HEK293T (cell line): Measurements from ENCODE around the gene GRIA3.
"Not testable (repeated sequence)": the region's sequence is repeated elsewhere in the genome, so short reads cannot be mapped to it uniquely, and the experiment has no call there.

ENCODE experiments used
- BHLHE40 ChIP-seq: fragments of 450-650 bp; IDR thresholded peaks from 2 replicates; pipeline ENCODE4 v1.6.1; 2016; ENCODE audit warnings: mild to moderate bottlenecking, moderate library complexity, borderline replicate concordance
- FOXA1 ChIP-seq: fragments of 450-650 bp; IDR thresholded peaks from 2 replicates; pipeline ENCODE4 v1.6.1; 2016; ENCODE audit warnings: mild to moderate bottlenecking
- FOXK2 ChIP-seq: fragments of 450-650 bp; IDR thresholded peaks from 2 replicates; pipeline ENCODE4 v1.6.1; 2016; ENCODE audit warnings: mild to moderate bottlenecking
- L3MBTL2 ChIP-seq: fragments of 450-650 bp; conservative IDR thresholded peaks from 2 replicates; pipeline ENCODE4 v1.6.1; 2016; ENCODE audit warnings: mild to moderate bottlenecking
- LEF1 ChIP-seq: fragments of 450-650 bp; IDR thresholded peaks from 2 replicates; pipeline ENCODE4 v1.6.1; 2017; ENCODE audit warnings: mild to moderate bottlenecking, borderline replicate concordance
- NFRKB ChIP-seq: fragments of 450-650 bp; IDR thresholded peaks from 2 replicates; pipeline ENCODE4 v1.6.1; 2016; ENCODE audit warnings: mild to moderate bottlenecking, moderate library complexity
- SP1 ChIP-seq: fragments of 450-650 bp; IDR thresholded peaks from 2 replicates; pipeline ENCODE4 v1.6.1; 2017
- SUZ12 ChIP-seq: fragments of 450-650 bp; IDR thresholded peaks from 2 replicates; pipeline ENCODE4 v1.6.1; 2016; ENCODE audit warnings: mild to moderate bottlenecking
- TARDBP ChIP-seq: fragments of 450-650 bp; IDR thresholded peaks from 2 replicates; pipeline ENCODE4 v1.6.1; 2016

GRCh38 chrX:123514279-123514640 lies 330.2 kb downstream of the GRIA3 start:
- TF ChIP-seq SP1, TARDBP, FOXK2, BHLHE40, SUZ12, L3MBTL2, LEF1, FOXA1, NFRKB: not testable (repeated sequence)
